HUES6 (cell line): Measurements from ENCODE around the gene HIPK3.

Experiments used
- H3K27ac ChIP-seq: 2 replicates; pipeline ENCODE4 v1.7.0; 2013; ENCODE audit warnings: low read depth, mild to moderate bottlenecking, low read length, inconsistent platforms
- H3K27me3 ChIP-seq: 2 replicates; pipeline ENCODE4 v1.6.1; 2013; ENCODE audit warnings: low read length; ENCODE audit not compliant: control insufficient read depth, insufficient read depth
- H3K36me3 ChIP-seq: 2 replicates; pipeline ENCODE4 v1.6.1; 2013; ENCODE audit warnings: low read length; ENCODE audit not compliant: control insufficient read depth, insufficient read depth
- H3K4me1 ChIP-seq: 2 replicates; pipeline ENCODE4 v1.6.1; 2013; ENCODE audit warnings: low read length; ENCODE audit not compliant: control insufficient read depth, insufficient read depth
- H3K4me3 ChIP-seq: 2 replicates; pipeline ENCODE4 v1.5.1; 2013; ENCODE audit warnings: low read depth, low read length
- H3K9ac ChIP-seq: one replicate; pipeline ENCODE4 v1.6.1; 2013; ENCODE audit warnings: mild to moderate bottlenecking, low read length
- H3K9me3 ChIP-seq: 2 replicates; pipeline ENCODE4 v1.6.1; 2013; ENCODE audit warnings: low read depth, low read length; ENCODE audit not compliant: control insufficient read depth, insufficient read depth

The HIPK3 gene

DNA sequence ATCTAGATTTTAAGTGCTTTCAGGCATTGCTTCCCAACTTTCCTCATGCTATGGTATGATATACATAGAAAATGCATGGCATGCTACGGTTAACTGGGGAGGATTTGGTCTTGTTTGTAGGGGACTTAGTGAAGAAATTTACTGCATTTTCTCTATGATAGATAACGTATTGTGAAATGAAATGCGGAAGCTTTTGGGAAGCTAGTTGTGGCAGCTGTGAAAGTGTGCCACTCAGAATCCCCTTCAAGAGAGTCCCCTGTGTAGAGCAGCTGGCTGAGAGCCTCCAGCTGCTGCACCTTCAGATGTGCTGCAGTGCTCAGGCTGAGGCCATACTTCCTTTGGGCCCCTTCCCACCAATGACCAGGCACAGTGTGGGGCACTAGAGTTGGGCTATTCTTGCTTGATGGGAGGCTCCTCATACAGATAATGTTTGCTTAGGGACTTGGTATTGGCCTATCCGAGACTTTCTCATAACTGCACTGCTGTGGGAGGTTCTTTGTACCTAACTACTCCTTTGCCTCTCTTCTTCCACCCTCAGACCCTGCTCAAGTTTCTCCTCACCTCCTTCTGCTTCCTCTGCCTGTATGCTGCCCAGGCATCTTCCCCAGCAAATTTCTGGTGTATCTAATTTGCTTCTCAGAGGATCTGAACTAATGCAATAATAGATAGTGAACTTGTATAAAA, 67.3 kb downstream of the HIPK3 start:
- Histone ChIP-seq H3K4me3 (no peak overlapping the region), H3K27ac (no peak overlapping the region), H3K4me1 (peaks cover 11% of the 10 kb centered on the region)

DNA sequence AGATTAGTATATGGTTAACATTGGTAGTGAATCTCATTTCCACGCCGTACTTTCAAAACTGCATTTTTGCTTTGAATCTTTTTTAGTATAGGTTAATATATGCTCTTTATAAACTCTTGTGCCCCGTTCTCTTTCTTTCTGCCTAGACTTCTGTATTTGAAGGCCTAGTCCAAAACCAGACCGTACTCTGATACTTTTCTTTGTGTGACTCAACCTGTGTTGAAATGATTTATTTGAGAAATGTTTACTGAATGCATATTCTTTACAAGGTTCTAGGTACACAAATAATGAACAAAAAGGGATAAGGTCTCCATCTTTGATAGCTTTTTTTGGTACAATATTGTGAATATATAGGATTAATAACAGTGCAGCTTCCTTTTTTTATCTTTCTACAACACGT, 68.3 kb downstream of the HIPK3 start:
- Histone ChIP-seq H3K4me1 (peaks cover 4% of the 10 kb centered on the region), H3K9me3 (no peaks in the 10 kb centered on the region), H3K27me3 (no peaks in the 10 kb centered on the region), H3K9ac (no peak overlapping the region), H3K27ac (no peak overlapping the region), H3K36me3 (no peaks in the 10 kb centered on the region), H3K4me3 (no peak overlapping the region)

More for the DNA sequence above, 67.3 kb downstream of the HIPK3 start:
- Histone ChIP-seq H3K9me3 (no peaks in the 10 kb centered on the region), H3K9ac (no peak overlapping the region), H3K27me3 (no peaks in the 10 kb centered on the region), H3K36me3 (no peaks in the 10 kb centered on the region)

- H3K9me3 ChIP-seq: no peaks in the 10 kb centered on the region
- no peak overlapping the region for H3K4me3 ChIP-seq
- no peaks in the 10 kb centered on the region for H3K36me3 ChIP-seq
- no peaks in the 10 kb centered on the region for H3K27me3 ChIP-seq
- H3K27ac ChIP-seq: no peak overlapping the region
- H3K4me1 ChIP-seq: no peaks in the 10 kb centered on the region
- H3K9ac ChIP-seq: no peak overlapping the region
These were observed 72.6 kb downstream of the HIPK3 start for GRCh38 chr11:33329705-33330329.

- Histone ChIP-seq H3K9me3 (no peaks in the 10 kb centered on the region), H3K27ac (no peak overlapping the region), H3K9ac (no peak overlapping the region), H3K36me3 (no peaks in the 10 kb centered on the region), H3K4me1 (no peaks in the 10 kb centered on the region), H3K4me3 (no peak overlapping the region), H3K27me3 (no peaks in the 10 kb centered on the region)
These were observed 76.6 kb downstream of the HIPK3 start for GRCh38 chr11:33333816-33334215.

- H3K9me3 ChIP-seq: no peaks in the 10 kb centered on the region
- H3K9ac ChIP-seq: no peak overlapping the region
- H3K4me1 ChIP-seq: no peaks in the 10 kb centered on the region
- no peaks in the 10 kb centered on the region for H3K27me3 ChIP-seq
- H3K36me3 ChIP-seq: peaks cover 7% of the 10 kb centered on the region; the same call in 1 of the 2 replicates
- H3K4me3 ChIP-seq: no peak overlapping the region
- no peak overlapping the region for H3K27ac ChIP-seq
These were observed 77.4 kb downstream of the HIPK3 start for GRCh38 chr11:33334627-33335026.

DNA sequence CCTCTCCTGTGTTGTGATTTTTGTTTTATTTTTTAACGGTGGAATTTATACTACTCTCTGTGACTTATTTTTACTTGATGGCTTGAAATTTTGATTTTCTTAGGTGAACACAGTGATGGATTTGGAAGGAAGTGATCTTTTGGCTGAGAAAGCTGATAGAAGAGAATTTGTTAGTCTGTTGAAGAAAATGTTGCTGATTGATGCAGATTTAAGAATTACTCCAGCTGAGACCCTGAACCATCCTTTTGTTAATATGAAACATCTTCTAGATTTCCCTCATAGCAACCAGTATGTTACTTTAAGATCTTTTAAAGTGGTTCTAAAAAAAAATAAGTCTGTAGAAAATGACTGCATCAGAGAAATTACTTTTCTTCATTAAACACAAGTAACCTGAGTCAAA, 82.1 kb downstream of the HIPK3 start:
- H3K9me3 ChIP-seq: no peaks in the 10 kb centered on the region
- peaks cover 23% of the 10 kb centered on the region for H3K36me3 ChIP-seq
- H3K9ac ChIP-seq: no peak overlapping the region
- H3K4me1 ChIP-seq: no peaks in the 10 kb centered on the region
- no peaks in the 10 kb centered on the region for H3K27me3 ChIP-seq
- H3K27ac ChIP-seq: no peak overlapping the region
- no peak overlapping the region for H3K4me3 ChIP-seq

- Histone ChIP-seq H3K27ac (no peak overlapping the region), H3K36me3 (peaks cover 47% of the 10 kb centered on the region), H3K4me3 (no peak overlapping the region)
These were observed 87.4 kb downstream of the HIPK3 start for GRCh38 chr11:33344611-33345010.

GRCh38 chr11:33347490-33348125, 90.4 kb downstream of the HIPK3 start:
- H3K36me3 ChIP-seq: peaks cover 58% of the 10 kb centered on the region
- no peak overlapping the region for H3K27ac ChIP-seq
- no peaks in the 10 kb centered on the region for H3K9me3 ChIP-seq
- no peak overlapping the region for H3K9ac ChIP-seq
- H3K27me3 ChIP-seq: no peaks in the 10 kb centered on the region
- no peaks in the 10 kb centered on the region for H3K4me1 ChIP-seq
- no peak overlapping the region for H3K4me3 ChIP-seq

More at GRCh38 chr11:33344611-33345010, 87.4 kb downstream of the HIPK3 start:
- Histone ChIP-seq H3K27me3 (no peaks in the 10 kb centered on the region), H3K9me3 (no peaks in the 10 kb centered on the region), H3K9ac (no peak overlapping the region), H3K4me1 (no peaks in the 10 kb centered on the region)

DNA sequence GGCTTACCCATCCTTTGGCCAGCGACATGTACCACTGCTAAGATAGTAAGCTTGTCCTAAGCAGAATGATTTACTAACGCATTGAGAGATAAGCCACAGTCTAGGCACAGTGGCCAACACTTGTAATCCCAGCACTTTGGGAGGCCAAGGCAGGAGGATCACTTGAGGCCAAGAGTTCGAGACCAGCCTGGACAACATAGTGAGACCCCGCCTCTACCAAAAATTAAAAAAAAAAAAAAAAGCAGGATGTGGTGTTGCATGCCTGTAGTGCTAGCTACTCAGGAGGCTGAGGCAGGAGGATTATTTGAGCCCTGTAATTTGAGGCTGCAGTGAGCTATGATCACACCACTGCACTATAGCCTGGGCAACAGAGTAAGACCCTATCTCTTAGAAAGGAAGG, 93.1 kb downstream of the HIPK3 start:
- Histone ChIP-seq H3K9ac (no peak overlapping the region), H3K27me3 (no peaks in the 10 kb centered on the region), H3K36me3 (peaks cover 73% of the 10 kb centered on the region), H3K9me3 (no peaks in the 10 kb centered on the region), H3K27ac (no peak overlapping the region), H3K4me1 (no peaks in the 10 kb centered on the region), H3K4me3 (no peak overlapping the region)

- Histone ChIP-seq H3K27me3 (no peaks in the 10 kb centered on the region), H3K9ac (no peak overlapping the region), H3K36me3 (peaks cover 8% of the 10 kb centered on the region), H3K4me3 (no peak overlapping the region), H3K27ac (no peak overlapping the region), H3K9me3 (no peaks in the 10 kb centered on the region), H3K4me1 (no peaks in the 10 kb centered on the region)
These were observed 101.1 kb downstream of the HIPK3 start for GRCh38 chr11:33358150-33358831.

- Histone ChIP-seq H3K4me1 (no peaks in the 10 kb centered on the region), H3K9me3 (no peaks in the 10 kb centered on the region)
These were observed 103.5 kb downstream of the HIPK3 start for GRCh38 chr11:33360642-33361041.

More at GRCh38 chr11:33360642-33361041, 103.5 kb downstream of the HIPK3 start:
- no peak overlapping the region for H3K27ac ChIP-seq
- no peak overlapping the region for H3K4me3 ChIP-seq
- no peak overlapping the region for H3K9ac ChIP-seq
- H3K27me3 ChIP-seq: no peaks in the 10 kb centered on the region
- H3K36me3 ChIP-seq: no peaks in the 10 kb centered on the region
